A549 (cell line): ENCODE results near the gene PRDM15. TPM values are rescaled to one million over a fixed set of nuclear protein-coding genes. Genes with fewer than 3 reads are reported as not detected.

ENCODE experiments used
- ATAC-seq, 2 experiments: fragments of 200-7000 bp in 1 of 2; fragments of >200 bp in 1 of 2; cut with Nextera tagmentation in 1 of 2; cut with Tn5 transposase in 1 of 2; 3 replicates each; pipeline versions ENCODE4 v1.8.0 to v1.9.1; 2018 to 2020; ENCODE audit warnings: mild to moderate bottlenecking in 1 of 2, moderate library complexity in 1 of 2
- CTCF ChIA-PET: fragments of 300-600 bp; sonication (Branson Sonifier 250); formaldehyde crosslinking; extraction: SDS; loops from one replicate; lab custom pipeline; 2021; ENCODE audit warnings: antibody characterized with exemption, inconsistent platforms; lab: Yijun Ruan, JAX
- POLR2A ChIA-PET: fragments of 350-600 bp; formaldehyde crosslinking; extraction: SDS; loops from one replicate; lab custom pipeline; 2021; ENCODE audit warnings: antibody characterized with exemption, inconsistent platforms; lab: Yijun Ruan, JAX
- DNase-seq, 2 experiments: peaks; one replicate each; pipeline versions ENCODE4 v3.0.0 to v3.0.0-alpha.2; 2011 to 2016; ENCODE audit warnings: low read depth in 1 of 2, low spot score in 1 of 2
- FAIRE-seq: peaks from 2 replicates; lab custom pipeline; 2011; peaks lifted over from hg19 to GRCh38; lab: Jason Lieb, UNC
- H3K27ac ChIP-seq, 2 experiments: fragments of >200 bp; sonication (Bioruptor Twin); formaldehyde crosslinking; 3 replicates each; pipeline ENCODE4 v1.5.1; 2016 to 2017
- H3K4me1 ChIP-seq: fragments of >200 bp; sonication (Bioruptor Twin); formaldehyde crosslinking; 3 replicates; pipeline ENCODE4 v1.6.1; 2016
- H3K4me2 ChIP-seq: fragments of >200 bp; sonication (Bioruptor Twin); formaldehyde crosslinking; 3 replicates; pipeline ENCODE4 v1.6.1; 2016
- H3K4me3 ChIP-seq: fragments of >200 bp; sonication (Bioruptor Twin); formaldehyde crosslinking; 3 replicates; pipeline ENCODE4 v1.5.1; 2016
- H3K9me3 ChIP-seq: fragments of >200 bp; sonication (Bioruptor Twin); formaldehyde crosslinking; 3 replicates; pipeline ENCODE4 v1.6.1; 2016
- BHLHE40 ChIP-seq: IDR thresholded peaks from 2 replicates; pipeline ENCODE4 v1.6.1; 2012; ENCODE audit warnings: low read depth, low read length, inconsistent platforms
- CBX2 ChIP-seq: fragments of 200-600 bp; sonication (generic); IDR thresholded peaks from 2 replicates; pipeline ENCODE4 v1.6.1; 2016; ENCODE audit warnings: low read depth, mild to moderate bottlenecking, borderline replicate concordance
- CBX8 ChIP-seq: fragments of 200-600 bp; sonication (generic); IDR thresholded peaks from 2 replicates; pipeline ENCODE4 v1.6.1; 2016
- CHD2 ChIP-seq: fragments of 150-350 bp; IDR thresholded peaks from 2 replicates; pipeline ENCODE4 v1.6.1; 2014; ENCODE audit warnings: low read length; ENCODE audit not compliant: partially characterized antibody
- CHD4 ChIP-seq: fragments of 200-600 bp; sonication (generic); IDR thresholded peaks from 2 replicates; pipeline ENCODE4 v1.6.1; 2016; ENCODE audit warnings: antibody characterized with exemption, mild to moderate bottlenecking, borderline replicate concordance
- EHMT2 ChIP-seq: fragments of 200-600 bp; sonication (generic); IDR thresholded peaks from 2 replicates; pipeline ENCODE4 v1.6.1; 2016; ENCODE audit warnings: antibody characterized with exemption, low read depth, mild to moderate bottlenecking, moderate library complexity
- FOSB ChIP-seq: fragments of 250-450 bp; sonication (Bioruptor Pico); IDR thresholded peaks from 2 replicates; pipeline ENCODE4 v1.5.0; 2020; ENCODE audit warnings: mild to moderate bottlenecking, moderate library complexity
- FOSL2 ChIP-seq, 2 experiments: fragments of 450-650 bp in 1 of 2; fragments of >200 bp in 1 of 2; sonication (Bioruptor Twin) in 1 of 2; formaldehyde crosslinking; IDR thresholded peaks; 2 replicates each; pipeline versions ENCODE4 v1.5.0 to v1.6.1; 2016 to 2020; ENCODE audit warnings: mild to moderate bottlenecking in 1 of 2, moderate library complexity in 1 of 2
- GATA3 ChIP-seq: IDR thresholded peaks from 2 replicates; pipeline ENCODE4 v1.6.1; 2012; ENCODE audit warnings: borderline replicate concordance
- HOXB13 ChIP-seq: fragments of 250-450 bp; sonication (Bioruptor Pico); IDR thresholded peaks from 2 replicates; pipeline ENCODE4 v1.5.0; 2020; ENCODE audit warnings: low read depth, mild to moderate bottlenecking, moderate library complexity
- HOXB5 ChIP-seq: fragments of 250-450 bp; sonication (Bioruptor Pico); IDR thresholded peaks from 2 replicates; pipeline ENCODE4 v1.5.0; 2020; ENCODE audit warnings: mild to moderate bottlenecking, moderate library complexity
- JUN ChIP-seq, 2 experiments: fragments of >200 bp; sonication (Bioruptor Twin); formaldehyde crosslinking; IDR thresholded peaks; 2 replicates in 1 of 2; 3 replicates in 1 of 2; pipeline ENCODE4 v1.6.1; 2016 to 2017
- PHF8 ChIP-seq: fragments of 200-600 bp; sonication (generic); IDR thresholded peaks from 2 replicates; pipeline ENCODE4 v1.6.1; 2016; ENCODE audit warnings: low read depth, mild to moderate bottlenecking, antibody characterized with exemption, moderate library complexity, borderline replicate concordance
- POLR2A ChIP-seq: IDR thresholded peaks from 2 replicates; pipeline ENCODE4 v1.6.1; 2012; ENCODE audit warnings: mild to moderate bottlenecking, low read length
- POLR2AphosphoS2 ChIP-seq: conservative IDR thresholded peaks from 2 replicates; pipeline ENCODE4 v1.6.1; 2012; ENCODE audit warnings: low read length, improper control_type of control experiment, inconsistent platforms
- RARB ChIP-seq: fragments of 250-450 bp; sonication (Bioruptor Pico); IDR thresholded peaks from 2 replicates; pipeline ENCODE4 v1.8.0; 2021; ENCODE audit warnings: mild to moderate bottlenecking, moderate library complexity
- SMC3 ChIP-seq: fragments of >200 bp; sonication (Bioruptor Twin); formaldehyde crosslinking; IDR thresholded peaks from 3 replicates; pipeline ENCODE4 v1.6.1; 2018; ENCODE audit warnings: inconsistent platforms
- WGBS: methylation state at CpG from one replicate; pipeline ENCODE4 v1.1.6; 2017; ENCODE audit errors: missing lambda C conversion rate; 5-methylcytosine and 5-hydroxymethylcytosine counted together
- polyA plus RNA-seq, 4 experiments: library from polyadenylated mRNA; depleted of rRNA in 3 of 4; stranded (reverse); fragments of >200 nt; fragmentation: RNase III in 1 of 4; extraction: RNeasy Plus Mini Kit Qiagen cat#74134 plus additional on column Dnase treatment in 1 of 4; gene quantifications; 2 replicates in 3 of 4; 3 replicates in 1 of 4; pipeline ENCODE4 v1.2.3, GENCODE V29; 2011 to 2017
- TF ChIP-seq, protein P1 (sequence below): fragments of 250-450 bp; sonication (Bioruptor Pico); IDR thresholded peaks from 2 replicates; pipeline ENCODE4 v1.5.0; 2021; ENCODE audit warnings: mild to moderate bottlenecking, moderate library complexity, borderline replicate concordance
- TF ChIP-seq, protein P2 (sequence below): fragments of >200 bp; sonication (Bioruptor Twin); formaldehyde crosslinking; IDR thresholded peaks from 3 replicates; pipeline ENCODE4 v1.6.1; 2016

Gene PRDM15
- polyA plus RNA-seq, 2 of the 4 experiments (the other 2 are of a cell fraction) = 4.5 to 6.1 TPM

DNA sequence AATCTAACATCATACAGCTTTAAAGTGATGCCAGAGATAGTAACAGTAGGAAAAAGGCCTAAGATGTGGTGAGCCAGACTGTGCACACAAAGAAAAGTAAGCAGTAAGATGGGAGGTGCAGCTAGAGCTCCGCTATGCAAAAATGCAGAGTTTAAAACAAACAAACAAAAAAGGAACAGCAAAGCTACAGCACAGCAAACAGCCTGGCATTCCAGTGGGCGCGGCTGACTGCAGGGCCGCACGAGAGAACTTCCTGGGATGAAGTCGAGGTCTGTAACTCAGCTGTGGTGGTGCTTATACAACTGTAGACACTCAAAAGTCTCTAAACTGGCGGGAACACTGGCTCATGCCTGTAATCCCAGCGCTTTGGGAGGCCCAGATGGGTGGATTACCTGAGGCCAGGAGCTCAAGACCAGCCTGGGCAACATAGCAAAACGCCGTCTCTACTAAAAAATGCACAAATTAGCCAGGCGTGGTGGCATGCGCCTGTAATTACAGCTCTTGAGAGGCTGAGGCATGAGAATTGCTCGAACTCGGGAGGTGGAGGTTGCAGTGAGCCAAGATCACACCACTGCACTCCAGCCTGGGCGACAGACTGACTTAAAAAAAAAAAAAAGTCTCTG is 30.1 kb downstream of the PRDM15 start (continued):
- TF ChIP-seq JUN (IDR thresholded peaks at IDR 0.05) (no peak), HOXB5 (CRISPR knock-in tag) (no peak)
- TF ChIP-seq, all 56 proteins: peak for 0

DNA sequence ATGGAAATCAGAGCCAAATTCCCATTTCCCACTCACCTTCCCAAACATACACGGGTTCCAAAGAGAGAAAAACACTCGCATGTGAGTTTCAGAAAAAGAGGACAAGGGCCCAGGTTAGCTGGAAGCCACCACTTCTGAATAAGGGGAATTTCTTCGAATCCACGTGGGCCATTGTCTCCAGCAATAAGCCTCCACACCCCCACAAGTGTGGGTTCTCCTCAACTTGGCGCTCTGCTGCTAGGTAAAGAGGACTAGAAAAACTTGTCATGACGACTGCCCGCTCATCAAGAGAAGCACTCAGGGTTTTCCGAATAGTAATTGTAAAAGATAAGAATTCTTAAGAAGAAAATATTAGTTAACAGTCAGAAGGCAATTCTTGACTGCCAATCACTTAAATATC is 30.6 kb downstream of the PRDM15 start:
- 0 out of 3 replicates have a peak, but pooled peaks cover 9% of the 10 kb centered on the region for H3K4me1 ChIP-seq
- ATAC-seq = no peak
- ChIA-PET POLR2A (no interaction called here), CTCF (interaction anchor here (1.9 kb wide), 1 partner anchor 32 kb away, joined by 8 read pairs; no protein-coding TSS in a partner anchor)
- TF ChIP-seq BHLHE40 (no peak), CHD4 (no peak), HOXB13 (CRISPR knock-in tag) (no peak), HOXB5 (CRISPR knock-in tag) (no peak)
- DNase-seq = no peak
- H3K9me3 ChIP-seq = no peaks in the 10 kb centered on the region
- no peak overlapping the region for H3K4me3 ChIP-seq
- no peak overlapping the region for H3K27ac ChIP-seq
- H3K4me2 ChIP-seq = no peak overlapping the region
- 91% methylated on average over 8 of the region's 8 CpGs for WGBS
- no peak for FAIRE-seq

DNA sequence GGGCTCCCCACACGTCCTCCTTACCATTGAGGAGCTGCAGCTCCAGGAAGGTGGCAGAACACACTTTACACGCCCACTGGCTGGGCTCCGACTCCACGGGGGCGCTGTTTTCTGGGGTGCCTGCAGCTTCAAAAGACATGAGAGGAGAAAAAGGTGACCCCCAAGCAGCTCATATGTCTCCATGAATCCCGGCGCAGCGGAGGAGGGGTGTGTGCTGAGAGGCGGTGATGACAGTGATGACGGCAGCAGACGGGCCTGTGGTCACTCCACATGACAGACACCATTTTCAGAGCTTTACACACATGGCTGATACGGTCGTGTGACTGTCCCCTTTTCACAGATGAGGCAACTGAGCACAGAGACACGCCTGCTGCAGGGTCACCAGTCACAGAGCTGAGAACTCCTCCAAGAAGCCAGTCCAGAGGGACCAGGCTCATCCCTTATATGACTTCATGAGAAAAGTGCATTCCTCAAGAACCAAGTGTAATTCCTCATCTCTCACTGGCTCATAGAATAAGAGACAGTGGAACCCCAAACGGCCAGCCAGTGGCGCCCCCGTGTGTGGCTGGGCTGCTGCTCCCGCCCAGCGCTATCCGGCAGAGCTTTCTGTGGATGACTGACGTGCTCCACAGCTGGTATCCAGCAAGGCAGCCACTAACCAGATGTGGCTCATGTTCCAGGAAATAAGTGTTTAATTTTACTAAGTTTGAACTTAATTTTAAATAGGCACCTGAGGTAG is 31.9 kb downstream of the PRDM15 start:
- CTCF ChIA-PET = interaction anchor here (1.0 kb wide), 1 partner anchor 270 kb away, joined by 3 read pairs; no protein-coding TSS in a partner anchor
- 76% methylated on average over 20 of the region's 21 CpGs for WGBS
- Histone ChIP-seq H3K4me3 (no peak overlapping the region), H3K4me1 (0 out of 3 replicates have a peak, but pooled peaks cover 9% of the 10 kb centered on the region), H3K4me2 (no peak overlapping the region), H3K27ac (no peak overlapping the region), H3K9me3 (no peaks in the 10 kb centered on the region)
- FAIRE-seq (no peak), DNase-seq (no peak), ATAC-seq (peak; percentile 55 to 59; a peak in 4 of 6 replicates)
- TF ChIP-seq CHD2 (no peak), FOSB (CRISPR knock-in tag) (no peak), CBX8 (no peak), RARB (CRISPR knock-in tag) (no peak), POLR2A (no peak), FOSL2 (IDR thresholded peaks at IDR 0.05) (no peak), FOSL2 (CRISPR knock-in tag; IDR thresholded peaks at IDR 0.05) (no peak)
- TF ChIP-seq, protein P1, sequence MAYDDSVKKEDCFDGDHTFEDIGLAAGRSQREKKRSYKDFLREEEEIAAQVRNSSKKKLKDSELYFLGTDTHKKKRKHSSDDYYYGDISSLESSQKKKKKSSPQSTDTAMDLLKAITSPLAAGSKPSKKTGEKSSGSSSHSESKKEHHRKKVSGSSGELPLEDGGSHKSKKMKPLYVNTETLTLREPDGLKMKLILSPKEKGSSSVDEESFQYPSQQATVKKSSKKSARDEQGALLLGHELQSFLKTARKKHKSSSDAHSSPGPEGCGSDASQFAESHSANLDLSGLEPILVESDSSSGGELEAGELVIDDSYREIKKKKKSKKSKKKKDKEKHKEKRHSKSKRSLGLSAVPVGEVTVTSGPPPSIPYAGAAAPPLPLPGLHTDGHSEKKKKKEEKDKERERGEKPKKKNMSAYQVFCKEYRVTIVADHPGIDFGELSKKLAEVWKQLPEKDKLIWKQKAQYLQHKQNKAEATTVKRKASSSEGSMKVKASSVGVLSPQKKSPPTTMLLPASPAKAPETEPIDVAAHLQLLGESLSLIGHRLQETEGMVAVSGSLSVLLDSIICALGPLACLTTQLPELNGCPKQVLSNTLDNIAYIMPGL = no peak
- POLR2A ChIA-PET = no interaction called here

GRCh38 chr21:41846536-41846935 is 32.6 kb downstream of the PRDM15 start:
- Histone ChIP-seq H3K27ac (no peak overlapping the region), H3K9me3 (0 out of 3 replicates have a peak, but pooled peaks cover under 1% of the 10 kb centered on the region), H3K4me2 (no peak overlapping the region), H3K4me1 (0 out of 3 replicates have a peak, but pooled peaks cover 9% of the 10 kb centered on the region), H3K4me3 (no peak overlapping the region)
- FAIRE-seq (no peak), ATAC-seq (no peak), DNase-seq (no peak)
- ChIA-PET POLR2A (no interaction called here), CTCF (interaction anchor here (0.6 to 1.0 kb wide), 2 partner anchors 37 to 271 kb away, joined by 3 read pairs; no protein-coding TSS in a partner anchor)
- 84% methylated on average over 7 of the region's 7 CpGs for WGBS
- TF ChIP-seq SMC3 = no peak
- no peak for TF ChIP-seq PHF8
- TF ChIP-seq CBX2 = no peak
- TF ChIP-seq FOSB (CRISPR knock-in tag) = no peak
- TF ChIP-seq, protein P2, sequence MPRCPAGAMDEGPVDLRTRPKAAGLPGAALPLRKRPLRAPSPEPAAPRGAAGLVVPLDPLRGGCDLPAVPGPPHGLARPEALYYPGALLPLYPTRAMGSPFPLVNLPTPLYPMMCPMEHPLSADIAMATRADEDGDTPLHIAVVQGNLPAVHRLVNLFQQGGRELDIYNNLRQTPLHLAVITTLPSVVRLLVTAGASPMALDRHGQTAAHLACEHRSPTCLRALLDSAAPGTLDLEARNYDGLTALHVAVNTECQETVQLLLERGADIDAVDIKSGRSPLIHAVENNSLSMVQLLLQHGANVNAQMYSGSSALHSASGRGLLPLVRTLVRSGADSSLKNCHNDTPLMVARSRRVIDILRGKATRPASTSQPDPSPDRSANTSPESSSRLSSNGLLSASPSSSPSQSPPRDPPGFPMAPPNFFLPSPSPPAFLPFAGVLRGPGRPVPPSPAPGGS = no peak
- TF ChIP-seq GATA3 = no peak
- no peak for TF ChIP-seq EHMT2
- TF ChIP-seq POLR2AphosphoS2 = no peak
